ENCODE results near the gene SLC22A12.

SLC22A12 gene

DNA sequence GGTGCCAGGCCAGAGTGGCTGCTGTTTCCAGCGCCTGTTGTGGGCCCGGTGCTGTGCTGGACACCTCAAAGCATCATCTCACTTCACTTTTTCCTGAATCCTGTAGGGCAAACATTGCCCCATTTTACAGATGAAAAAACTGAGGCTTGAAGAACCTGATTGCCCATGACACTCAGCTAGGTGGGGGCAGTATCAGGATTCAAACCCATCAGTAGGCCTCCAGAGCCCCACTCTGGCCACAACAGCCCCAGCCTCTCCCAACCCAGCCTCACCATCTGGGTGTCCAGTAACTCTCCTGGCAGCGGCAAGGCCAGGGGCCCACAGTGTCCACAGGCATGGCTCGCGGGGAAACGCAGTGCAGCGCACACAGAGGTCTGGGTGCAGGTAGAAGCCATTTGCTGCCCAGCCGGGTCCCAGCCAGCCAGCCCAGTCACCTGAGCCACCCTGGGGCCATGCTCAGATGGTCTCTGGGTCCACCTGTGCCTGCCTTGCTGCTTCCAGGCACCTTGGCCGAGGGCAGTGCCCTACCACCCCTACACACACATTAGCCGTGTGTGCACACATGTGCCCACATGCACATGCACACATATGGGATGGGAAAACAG is 11.5 kb downstream of the SLC22A12 start:
- in situ Hi-C loops (cut with MboI; ENCODE audit: low sequenced_read_pairs): no loop called here

DNA sequence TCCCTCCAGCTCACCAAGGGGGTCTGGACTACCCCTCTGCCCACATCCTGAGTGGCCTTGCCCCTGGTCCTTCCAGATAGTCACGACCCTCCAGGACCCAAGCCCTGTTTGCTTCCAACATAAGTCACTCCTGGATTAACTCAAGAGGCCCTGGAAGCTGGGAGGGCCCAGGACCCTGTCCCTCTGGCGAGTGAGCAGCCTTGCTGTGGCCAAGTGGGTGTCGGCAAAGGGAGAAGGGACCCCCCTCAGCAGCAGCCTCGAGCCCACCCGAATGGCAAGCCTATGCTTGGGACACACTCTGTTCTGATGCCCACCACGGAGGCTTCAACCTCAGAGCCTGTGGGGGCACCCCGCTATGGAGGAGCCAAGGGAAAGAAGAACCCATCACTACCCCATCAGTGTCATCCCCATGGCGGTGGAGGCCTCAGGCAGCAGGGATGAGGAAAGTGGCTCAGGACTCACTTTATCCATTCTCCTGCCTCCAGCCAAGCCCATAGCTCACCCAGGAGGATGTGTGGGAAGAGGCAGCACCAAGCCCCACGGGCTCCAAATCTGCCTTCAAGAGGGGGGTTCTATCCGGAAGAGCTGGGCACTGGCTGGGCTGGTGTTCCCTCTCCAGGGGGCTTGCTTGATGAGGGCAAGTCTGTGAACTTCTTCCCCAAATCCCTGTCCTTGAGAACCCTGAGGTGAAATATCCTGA is 12.5 kb downstream of the SLC22A12 start:
- in situ Hi-C loops (cut with MboI; ENCODE audit: low sequenced_read_pairs): no loop called here

DNA sequence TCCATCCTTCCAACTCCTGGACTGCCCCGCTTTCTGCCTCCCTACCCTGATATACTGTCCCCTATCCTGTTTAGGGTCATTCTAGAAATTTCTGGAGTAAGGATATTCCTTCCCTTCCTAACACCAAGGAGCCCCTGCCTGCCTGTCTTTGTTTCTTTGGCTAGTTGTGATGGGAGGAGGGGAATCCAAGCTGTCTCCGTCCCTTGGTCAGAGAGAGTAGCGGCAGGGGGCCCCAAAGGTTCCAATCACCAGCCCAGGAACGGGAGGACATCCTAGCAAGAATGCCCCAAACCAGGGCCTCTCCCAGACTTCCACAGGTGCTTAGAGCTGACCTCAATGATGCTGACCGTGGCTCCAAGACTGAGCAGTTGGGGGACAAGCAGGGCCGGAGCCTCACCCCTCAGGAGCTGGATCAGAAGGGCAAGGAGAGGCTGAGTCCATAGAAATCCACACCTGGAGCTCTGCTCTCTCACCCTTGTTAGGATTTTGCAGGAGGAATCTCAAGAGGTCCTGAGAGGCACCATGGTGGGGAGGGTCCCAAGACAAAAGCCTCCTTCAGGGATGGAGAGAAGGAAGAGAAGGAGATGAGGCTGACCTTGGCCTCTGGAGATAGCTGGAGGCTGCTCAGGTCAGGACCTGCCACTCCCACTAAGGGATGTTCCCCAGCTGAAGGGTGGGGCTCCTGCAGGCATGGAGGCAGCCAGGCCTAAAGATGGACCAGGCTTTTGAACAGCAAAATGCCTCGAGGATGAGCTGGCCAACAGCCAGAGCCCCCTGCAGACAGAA is 13.6 kb downstream of the SLC22A12 start:
- in situ Hi-C loops (cut with MboI; ENCODE audit: low sequenced_read_pairs): no loop called here

GRCh38 chr11:64605244-64605560 is 14.2 kb downstream of the SLC22A12 start:
- in situ Hi-C loops (cut with MboI; ENCODE audit: low sequenced_read_pairs): no loop called here

GRCh38 chr11:64605656-64606585 is 14.9 kb downstream of the SLC22A12 start:
- in situ Hi-C loops (cut with MboI; ENCODE audit: low sequenced_read_pairs): no loop called here

GRCh38 chr11:64606796-64607380 is 15.9 kb downstream of the SLC22A12 start:
- in situ Hi-C loops (cut with MboI; ENCODE audit: low sequenced_read_pairs): no loop called here

DNA sequence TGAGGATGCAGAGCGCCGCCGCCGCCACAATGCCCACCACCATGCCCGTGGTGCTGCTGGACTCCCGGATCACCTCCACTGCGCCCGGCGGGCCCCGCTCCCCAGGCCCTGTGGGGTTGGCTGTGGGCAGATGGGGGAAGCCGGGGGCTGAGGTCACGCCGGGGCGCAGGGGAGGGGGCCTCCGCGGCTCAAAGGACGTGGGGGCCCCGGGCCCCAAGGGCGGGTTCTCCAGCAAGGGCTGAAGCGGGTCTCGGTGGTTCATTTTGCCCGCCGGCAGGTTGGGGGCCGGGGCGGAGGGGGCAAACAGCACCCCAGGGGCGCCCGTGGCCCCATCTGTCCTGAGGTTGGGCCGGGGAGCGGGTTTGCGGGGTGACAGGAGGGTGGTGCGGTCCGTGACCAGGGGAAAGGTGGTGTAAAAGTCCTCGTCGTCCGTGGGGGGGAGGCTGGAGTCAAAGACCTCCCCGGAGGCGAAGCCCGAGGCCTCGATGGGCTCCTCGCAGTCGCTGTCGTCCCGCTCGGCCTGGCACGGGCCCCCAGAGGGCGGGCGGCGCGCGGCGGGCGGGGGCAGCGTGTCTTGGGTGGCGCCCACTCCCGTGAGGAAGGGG is 16.5 kb downstream of the SLC22A12 start:
- in situ Hi-C loops (cut with MboI; ENCODE audit: low sequenced_read_pairs): no loop called here

DNA sequence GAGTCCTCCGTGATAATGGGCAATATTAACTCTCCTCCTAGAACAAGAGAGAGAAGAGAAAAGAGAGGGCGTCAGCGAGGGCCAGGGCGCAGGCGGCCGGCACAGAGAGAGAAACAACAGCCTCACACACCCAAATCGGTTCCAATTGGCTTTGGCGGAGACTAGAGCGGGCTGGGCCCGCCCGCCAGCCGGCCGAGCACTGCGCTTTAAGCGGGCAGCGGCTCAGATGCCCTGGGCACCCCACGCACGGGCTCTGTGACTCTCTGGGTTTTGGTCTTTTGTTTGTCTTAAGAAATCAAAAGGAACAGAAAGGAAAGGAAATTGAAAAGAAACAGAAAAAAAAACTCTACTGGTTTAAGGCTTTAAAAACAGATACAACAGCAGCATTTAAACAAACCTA is 17.0 kb downstream of the SLC22A12 start:
- in situ Hi-C loops (cut with MboI; ENCODE audit: low sequenced_read_pairs): no loop called here

DNA sequence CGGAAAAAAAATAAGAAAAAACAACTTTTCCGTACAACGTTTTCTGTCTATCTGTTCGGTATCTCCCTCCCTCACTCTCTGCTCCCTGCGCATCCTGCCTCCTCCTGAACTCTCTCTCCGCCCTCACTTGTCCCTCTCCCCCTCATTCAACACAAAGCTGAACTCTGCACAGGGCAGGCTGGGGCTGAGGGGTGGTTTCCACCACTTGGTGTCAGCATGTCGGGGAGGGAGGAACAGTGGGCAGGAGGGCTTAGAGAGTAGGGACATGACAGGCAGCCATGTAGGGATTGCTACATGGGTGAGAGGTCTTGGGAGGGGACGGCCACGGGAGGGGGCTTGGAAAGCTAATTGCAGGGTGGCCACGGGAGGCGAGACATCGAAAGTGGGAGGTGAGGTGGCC is 17.6 kb downstream of the SLC22A12 start:
- in situ Hi-C loops (cut with MboI; ENCODE audit: low sequenced_read_pairs): no loop called here

GRCh38 chr11:64609436-64610047 is 18.5 kb downstream of the SLC22A12 start:
- in situ Hi-C loops (cut with MboI; ENCODE audit: low sequenced_read_pairs): no loop called here

GRCh38 chr11:64610596-64610995 is 19.6 kb downstream of the SLC22A12 start:
- in situ Hi-C loops (cut with MboI; ENCODE audit: low sequenced_read_pairs): no loop called here

DNA sequence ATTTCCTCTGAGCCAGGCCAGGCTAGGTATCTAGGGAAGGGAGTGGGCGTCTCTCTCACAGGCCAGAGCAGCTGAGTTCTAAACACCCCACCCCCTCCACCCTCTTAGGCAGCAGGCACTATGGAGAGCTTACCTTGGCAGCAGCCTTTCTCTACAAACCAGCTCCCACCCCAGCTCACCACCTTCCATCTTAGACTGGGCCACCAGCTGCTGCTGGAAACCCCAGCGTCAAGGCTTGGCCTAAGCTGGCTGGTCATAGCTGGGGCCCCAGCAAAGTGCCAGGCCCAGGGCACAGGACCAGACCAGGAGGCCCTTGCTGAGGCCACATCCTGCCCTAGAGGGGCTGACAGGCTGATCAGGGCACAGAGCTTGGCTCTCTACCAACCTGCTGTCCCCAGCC is 20.2 kb downstream of the SLC22A12 start:
- in situ Hi-C loops (cut with MboI; ENCODE audit: low sequenced_read_pairs): no loop called here

- in situ Hi-C loops (cut with MboI; ENCODE audit: low sequenced_read_pairs): no loop called here
These were observed 21.0 kb downstream of the SLC22A12 start for GRCh38 chr11:64611869-64612646.

GRCh38 chr11:64613648-64614047 is 22.6 kb downstream of the SLC22A12 start:
- in situ Hi-C loops (cut with MboI; ENCODE audit: low sequenced_read_pairs): no loop called here

GRCh38 chr11:64614917-64615316 is 23.9 kb downstream of the SLC22A12 start:
- in situ Hi-C loops (cut with MboI; ENCODE audit: low sequenced_read_pairs): no loop called here

DNA sequence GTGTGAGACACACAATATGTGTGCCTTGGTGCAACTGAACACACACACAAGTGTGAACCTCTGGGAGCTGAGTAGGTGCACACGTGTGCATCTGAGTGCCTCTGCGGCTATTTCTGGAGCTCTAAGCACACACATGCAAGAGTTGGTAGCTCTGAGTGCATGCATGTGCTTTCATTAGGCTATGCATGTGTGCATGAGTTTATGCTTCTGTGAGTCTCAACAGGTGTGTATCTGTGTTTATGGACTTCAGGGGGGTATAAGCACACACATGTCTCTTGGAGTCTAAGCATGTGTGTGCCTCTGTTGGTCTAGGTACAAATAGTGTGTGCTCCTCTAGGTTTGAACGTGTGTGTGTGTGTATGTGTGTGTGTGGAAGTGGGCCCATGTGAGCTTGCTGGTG is 25.8 kb downstream of the SLC22A12 start:
- in situ Hi-C loops (cut with MboI; ENCODE audit: low sequenced_read_pairs): no loop called here

DNA sequence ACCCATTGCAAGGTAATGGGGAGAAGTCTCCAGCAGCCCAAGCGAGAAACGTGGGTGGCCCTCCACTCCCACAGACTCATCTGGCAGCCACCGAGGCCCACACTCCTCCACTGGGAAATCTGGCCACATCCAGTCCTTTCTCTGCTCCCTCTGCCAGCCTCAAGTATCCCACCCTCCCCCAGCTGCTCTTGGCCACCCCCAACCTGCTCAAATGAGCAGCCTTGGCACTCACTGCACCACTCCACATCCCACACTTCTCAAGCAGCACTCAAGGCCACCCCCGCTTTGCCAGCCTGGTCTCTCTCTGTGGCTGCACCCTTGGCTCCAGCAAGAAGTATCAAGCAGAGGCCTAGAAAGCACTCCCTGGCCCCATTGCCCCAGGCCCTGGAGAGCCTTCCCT is 28.2 kb downstream of the SLC22A12 start:
- in situ Hi-C loops (cut with MboI; ENCODE audit: low sequenced_read_pairs): no loop called here

- in situ Hi-C loops (cut with MboI; ENCODE audit: low sequenced_read_pairs): no loop called here
These were observed 28.9 kb downstream of the SLC22A12 start for GRCh38 chr11:64619811-64620380.
